IPS-18c (cell line): ENCODE data around the gene MLIP.

Experiments used
- H3K4me3 ChIP-seq: 2 replicates; pipeline ENCODE4 v1.7.0; 2013; ENCODE audit warnings: low read depth, mild to moderate bottlenecking, low read length, moderate library complexity; ENCODE audit not compliant: insufficient read depth
- H3K9me3 ChIP-seq: one replicate; pipeline ENCODE4 v1.6.1; 2013; ENCODE audit warnings: mild to moderate bottlenecking, low read length, moderate library complexity; ENCODE audit not compliant: control insufficient read depth, insufficient read depth

The MLIP gene

DNA sequence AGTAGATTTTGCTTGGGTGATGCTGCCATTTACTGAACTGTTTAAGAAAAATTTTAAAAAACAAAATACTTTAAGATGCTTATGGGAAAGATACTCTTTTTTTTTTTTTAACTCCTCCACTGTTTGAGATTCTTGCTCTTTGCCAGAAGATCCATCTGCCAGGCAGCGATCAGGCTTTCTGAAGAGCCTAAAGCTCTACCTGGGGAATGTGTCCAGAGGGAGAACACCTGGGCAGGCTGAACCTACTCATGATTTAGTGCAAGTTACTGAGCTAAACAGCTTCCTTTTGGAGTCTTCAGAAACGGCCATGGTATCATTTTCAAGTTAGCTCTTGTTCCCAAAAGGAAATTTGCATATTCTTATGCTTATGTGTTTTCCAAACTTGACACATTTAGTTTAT lies 23.5 kb upstream of the MLIP start:
- no peaks in the 10 kb centered on the region for H3K9me3 ChIP-seq
- H3K4me3 ChIP-seq: no peak overlapping the region

GRCh38 chr6:54093326-54093948 lies 17.8 kb upstream of the MLIP start:
- Histone ChIP-seq H3K9me3 (no peaks in the 10 kb centered on the region), H3K4me3 (no peak overlapping the region)

DNA sequence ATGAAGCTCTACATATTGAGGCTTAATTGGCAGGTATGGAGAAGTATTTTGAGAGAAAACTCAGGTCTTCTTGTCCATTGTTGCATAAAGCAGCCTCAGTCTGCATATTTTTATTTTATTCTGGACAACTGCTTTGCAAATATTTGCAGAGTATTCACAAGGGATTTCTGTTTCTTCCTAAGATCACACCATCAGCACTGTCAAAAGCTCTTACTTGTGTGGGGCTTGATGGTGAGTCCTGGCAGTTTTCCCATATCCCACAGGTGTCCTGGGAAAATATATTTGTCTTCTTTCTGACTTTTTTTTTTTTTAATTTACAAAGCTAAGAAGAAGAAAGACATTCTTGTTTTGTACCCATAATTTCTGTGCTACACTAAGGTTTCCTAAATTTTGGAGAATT lies 16.9 kb upstream of the MLIP start:
- Histone ChIP-seq H3K9me3 (no peaks in the 10 kb centered on the region), H3K4me3 (no peak overlapping the region)

DNA sequence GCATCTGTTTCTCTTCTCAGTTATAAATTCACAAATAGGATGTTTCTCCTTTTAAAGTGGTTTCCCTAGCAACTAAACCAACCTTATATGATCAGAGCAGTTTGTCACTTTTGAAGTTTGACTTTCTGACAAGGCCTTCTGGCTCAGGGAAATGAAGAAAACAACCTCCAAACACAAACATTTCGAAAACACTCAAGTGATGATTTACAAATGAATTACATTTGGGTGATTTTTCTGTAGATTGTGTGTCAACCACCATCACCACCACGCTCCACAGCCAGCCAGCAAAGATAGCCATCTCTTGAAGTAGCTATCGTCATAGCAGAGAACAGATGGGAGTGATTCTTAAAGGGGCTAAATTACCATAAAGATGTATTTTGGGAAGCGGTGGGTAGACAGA lies 16.5 kb upstream of the MLIP start:
- H3K4me3 ChIP-seq: no peak overlapping the region
- H3K9me3 ChIP-seq: no peaks in the 10 kb centered on the region

DNA sequence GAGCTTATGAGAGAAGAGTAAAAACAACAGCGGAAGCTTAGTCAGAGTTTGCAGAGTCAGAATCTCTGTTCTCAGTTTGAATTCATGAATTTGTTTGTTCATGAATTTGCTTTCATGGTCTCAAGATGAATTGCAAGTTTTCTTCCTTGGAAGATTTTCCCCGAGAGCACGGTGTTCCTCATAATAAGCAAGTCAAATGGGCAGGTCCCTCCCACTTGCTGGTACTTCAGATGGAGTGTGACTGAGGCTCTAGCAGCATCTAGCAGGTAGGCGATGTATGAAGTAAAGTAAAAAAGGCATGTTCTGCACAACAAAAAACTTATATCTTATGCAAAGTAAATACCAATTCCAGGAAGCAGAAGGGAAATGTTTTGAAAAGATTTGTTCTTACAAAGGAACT lies 15.5 kb upstream of the MLIP start:
- H3K9me3 ChIP-seq: no peaks in the 10 kb centered on the region

GRCh38 chr6:54096811-54097210 lies 14.4 kb upstream of the MLIP start:
- Histone ChIP-seq H3K9me3 (no peaks in the 10 kb centered on the region), H3K4me3 (no peak overlapping the region)

More for the DNA sequence above, 15.5 kb upstream of the MLIP start:
- no peak overlapping the region for H3K4me3 ChIP-seq

- Histone ChIP-seq H3K9me3 (no peaks in the 10 kb centered on the region), H3K4me3 (no peak overlapping the region)
Observed at GRCh38 chr6:54097753-54098152, 13.5 kb upstream of the MLIP start.

GRCh38 chr6:54098450-54099044 lies 12.7 kb upstream of the MLIP start:
- no peak overlapping the region for H3K4me3 ChIP-seq
- H3K9me3 ChIP-seq: no peaks in the 10 kb centered on the region

GRCh38 chr6:54099225-54099624 lies 12.0 kb upstream of the MLIP start:
- no peak overlapping the region for H3K4me3 ChIP-seq
- H3K9me3 ChIP-seq: no peaks in the 10 kb centered on the region

- Histone ChIP-seq H3K9me3 (no peaks in the 10 kb centered on the region), H3K4me3 (no peak overlapping the region)
Observed at GRCh38 chr6:54100411-54101006, 10.7 kb upstream of the MLIP start.

DNA sequence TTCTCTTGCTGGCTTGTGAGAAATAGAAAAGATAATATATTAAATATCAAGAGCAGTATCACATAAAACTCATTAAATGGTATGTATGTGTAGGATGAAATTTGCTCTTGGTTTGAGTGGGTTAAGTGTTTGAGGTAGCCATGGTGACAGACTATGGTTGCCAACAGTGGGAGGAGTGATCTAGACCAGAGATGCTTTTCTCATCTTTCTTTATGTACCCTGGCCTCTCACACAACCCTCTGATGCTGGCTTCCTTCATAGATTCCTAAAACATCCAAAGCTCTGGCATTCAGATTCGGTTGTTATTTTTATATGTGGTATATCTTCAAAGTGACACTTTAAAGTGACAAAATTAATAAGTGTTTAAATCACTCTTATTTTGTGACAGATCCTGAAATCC lies 9.0 kb upstream of the MLIP start:
- Histone ChIP-seq H3K4me3 (no peak overlapping the region), H3K9me3 (no peaks in the 10 kb centered on the region)

DNA sequence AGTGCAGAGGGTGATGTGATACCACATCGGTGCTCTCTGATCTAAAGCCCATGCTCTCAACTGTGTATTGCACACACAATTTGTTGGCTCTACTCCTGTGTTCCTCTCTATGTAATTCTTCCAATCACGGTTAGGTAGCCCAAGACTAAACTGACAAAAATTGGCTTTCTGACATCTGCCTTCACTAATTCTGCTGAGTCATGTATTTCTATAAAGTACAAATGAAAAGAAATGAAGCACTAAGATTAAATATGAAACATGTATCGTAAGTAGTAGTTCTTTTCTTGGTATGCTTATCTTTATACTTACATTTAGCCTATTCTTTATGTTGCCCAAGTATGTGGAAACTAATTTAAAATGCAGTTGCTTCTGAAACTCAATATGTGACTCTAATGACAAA lies 7.7 kb upstream of the MLIP start:
- no peaks in the 10 kb centered on the region for H3K9me3 ChIP-seq

GRCh38 chr6:54106727-54107126 lies 4.5 kb upstream of the MLIP start:
- no peaks in the 10 kb centered on the region for H3K9me3 ChIP-seq
- no peak overlapping the region for H3K4me3 ChIP-seq

More for the DNA sequence above, 7.7 kb upstream of the MLIP start:
- H3K4me3 ChIP-seq: no peak overlapping the region

DNA sequence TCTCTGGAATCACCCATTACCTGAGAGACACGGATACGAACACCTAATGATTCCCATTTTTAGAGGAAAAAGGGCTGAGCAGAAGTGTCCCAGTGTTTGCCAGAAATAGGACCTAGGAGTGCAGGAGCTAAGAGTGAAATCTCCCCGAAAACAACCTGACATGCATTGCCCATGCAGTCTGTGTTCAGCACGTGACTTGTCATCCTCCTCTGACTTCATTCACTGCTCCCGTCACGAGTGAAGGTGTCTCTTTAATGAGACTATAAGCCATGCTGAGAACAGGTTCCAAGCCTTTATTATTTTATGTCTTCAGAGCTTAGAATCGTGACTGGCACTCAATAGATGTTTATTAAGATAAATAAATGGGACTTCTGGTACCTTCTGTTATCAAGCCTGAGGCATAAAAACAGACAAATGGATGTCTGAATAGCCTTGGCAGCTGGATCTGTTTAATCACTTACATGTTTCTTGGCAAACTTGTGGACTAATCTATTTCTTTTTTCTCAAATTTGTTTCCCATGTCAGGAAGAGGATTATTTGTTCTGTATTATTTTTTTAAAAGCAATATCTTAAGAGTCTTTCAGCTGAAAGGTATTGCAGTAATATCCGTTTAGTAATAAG lies 3.7 kb upstream of the MLIP start:
- no peak overlapping the region for H3K4me3 ChIP-seq

DNA sequence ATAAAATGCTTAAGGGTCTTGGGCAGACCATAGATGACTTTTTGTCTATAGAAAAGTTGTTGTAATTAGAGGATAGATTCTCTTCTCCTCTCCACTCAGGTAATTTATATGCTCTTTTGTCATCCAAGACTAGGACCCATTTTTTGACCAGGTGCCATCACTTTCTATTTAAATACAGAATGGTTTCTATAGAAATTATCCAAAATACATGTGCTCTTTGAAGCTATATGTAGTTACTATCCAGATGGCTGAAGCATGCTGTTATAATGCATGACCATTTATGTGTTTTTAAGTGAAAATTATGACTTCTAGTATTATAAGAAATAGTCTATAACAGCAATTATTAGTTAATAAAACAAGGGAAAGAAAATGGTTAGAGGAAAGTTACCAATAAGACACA lies 3.0 kb upstream of the MLIP start:
- Histone ChIP-seq H3K4me3 (no peak overlapping the region), H3K9me3 (no peaks in the 10 kb centered on the region)

More for the DNA sequence above, 3.7 kb upstream of the MLIP start:
- H3K9me3 ChIP-seq: no peaks in the 10 kb centered on the region

DNA sequence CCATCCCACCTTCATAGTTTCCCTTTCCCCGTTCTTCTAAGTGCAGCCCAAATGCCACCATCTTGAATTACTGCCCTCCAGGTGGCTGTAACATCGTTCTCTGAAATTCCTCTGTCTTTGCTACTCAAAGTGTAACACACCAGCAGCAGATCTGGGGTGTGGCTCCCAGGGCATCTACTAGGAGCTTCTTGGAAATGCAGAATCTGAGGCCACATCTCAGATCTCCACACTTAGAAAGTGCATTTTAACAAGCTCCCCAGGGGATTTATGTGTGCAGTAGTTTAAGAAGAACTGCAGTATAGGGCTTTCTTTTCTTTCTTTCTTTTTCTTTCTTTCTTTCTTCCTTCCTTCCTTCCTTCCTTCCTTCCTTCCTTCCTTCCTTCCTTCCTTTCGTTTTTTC lies 1.7 kb upstream of the MLIP start:
- Histone ChIP-seq H3K9me3 (no peaks in the 10 kb centered on the region), H3K4me3 (no peak overlapping the region)

- Histone ChIP-seq H3K4me3 (no peak overlapping the region), H3K9me3 (no peaks in the 10 kb centered on the region)
Observed at GRCh38 chr6:54112151-54112650, 958 bp downstream of the MLIP start.

DNA sequence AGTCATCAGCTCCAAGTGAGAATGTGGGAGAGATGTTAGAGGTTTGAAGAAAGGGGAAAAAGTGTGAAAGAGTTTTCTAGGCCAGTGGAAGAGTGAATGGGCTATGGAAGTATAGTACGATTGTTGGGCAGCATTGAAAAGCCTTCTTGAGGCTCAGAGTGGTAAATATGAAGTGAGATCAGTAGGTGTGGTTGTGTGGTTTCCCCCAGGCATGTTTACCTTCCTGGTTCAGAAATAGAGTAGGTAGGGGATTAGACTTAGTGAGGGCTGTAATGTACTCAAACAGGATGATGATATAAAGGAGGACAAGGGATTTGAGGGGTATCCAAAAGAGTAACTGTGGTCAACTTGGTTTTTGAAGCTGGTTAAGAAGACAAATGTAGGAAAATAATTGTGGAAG lies 3.7 kb downstream of the MLIP start:
- H3K9me3 ChIP-seq: no peaks in the 10 kb centered on the region

More for the DNA sequence above, 3.7 kb downstream of the MLIP start:
- H3K4me3 ChIP-seq: no peak overlapping the region
